T-helper 2 cell treated with Interferon-gamma antibody and Interleukin-4, amounts not matched to agents 100 ng/mL and 5 ng/mL, for 36 hours (primary cell): Measurements from ENCODE around the gene MPHOSPH10. TPM values are rescaled to one million over a fixed set of nuclear protein-coding genes. Genes with fewer than 3 reads are reported as not detected.

Experiments used
- intact Hi-C: fragments of 100-400 bp; cut with micrococcal nuclease; formaldehyde crosslinking; loops from one replicate; pipeline ENCODE4 v1.15.1; 2023
- total RNA-seq: library from RNA; stranded (reverse); gene quantifications from 2 replicates; pipeline ENCODE4 v1.2.3, GENCODE V29; 2022

The MPHOSPH10 gene
- total RNA-seq, 1 donor from 2014 or later: 43.1 TPM

DNA sequence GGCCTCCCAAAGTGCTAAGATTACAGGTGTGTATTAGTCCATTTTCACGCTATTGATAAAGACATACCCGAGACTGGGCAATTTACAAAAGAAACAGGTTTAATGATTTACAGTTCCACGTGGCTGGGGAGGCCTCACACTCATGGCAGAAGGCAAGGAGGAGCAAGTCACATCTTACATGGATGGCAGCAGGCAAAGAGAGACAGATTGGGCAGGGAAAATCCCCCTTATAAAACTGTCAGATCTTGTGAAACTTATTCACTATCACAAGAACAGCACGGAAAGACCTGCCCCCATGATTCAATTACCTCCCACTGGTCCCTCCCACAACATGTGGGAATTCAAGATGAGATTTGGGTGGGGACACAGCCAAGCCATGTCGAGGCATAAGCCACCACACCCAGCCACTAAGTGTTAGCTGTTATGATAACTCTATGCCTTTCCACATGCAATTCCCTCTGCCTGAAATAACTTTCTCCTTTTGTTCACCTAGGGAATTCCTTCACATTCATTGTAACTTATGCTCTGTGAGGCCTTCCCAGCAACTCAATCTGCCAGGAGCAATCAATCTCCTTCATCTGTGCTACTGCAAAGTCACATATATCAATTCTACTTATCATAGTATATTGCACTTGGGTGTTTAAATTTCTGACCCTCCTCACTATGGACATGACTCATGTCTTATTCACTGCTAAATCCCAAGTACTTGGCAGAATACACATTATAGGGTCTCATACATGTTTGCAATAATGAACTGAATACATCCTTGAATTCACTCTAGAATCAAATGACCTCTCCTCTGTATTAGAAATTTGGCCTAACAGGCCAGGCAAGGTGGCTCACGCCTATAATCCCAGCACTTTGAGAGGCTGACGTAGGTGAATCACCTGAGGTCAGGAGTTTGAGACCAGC lies 7.8 kb upstream of the MPHOSPH10 start:
- intact Hi-C loops: no loop called here

DNA sequence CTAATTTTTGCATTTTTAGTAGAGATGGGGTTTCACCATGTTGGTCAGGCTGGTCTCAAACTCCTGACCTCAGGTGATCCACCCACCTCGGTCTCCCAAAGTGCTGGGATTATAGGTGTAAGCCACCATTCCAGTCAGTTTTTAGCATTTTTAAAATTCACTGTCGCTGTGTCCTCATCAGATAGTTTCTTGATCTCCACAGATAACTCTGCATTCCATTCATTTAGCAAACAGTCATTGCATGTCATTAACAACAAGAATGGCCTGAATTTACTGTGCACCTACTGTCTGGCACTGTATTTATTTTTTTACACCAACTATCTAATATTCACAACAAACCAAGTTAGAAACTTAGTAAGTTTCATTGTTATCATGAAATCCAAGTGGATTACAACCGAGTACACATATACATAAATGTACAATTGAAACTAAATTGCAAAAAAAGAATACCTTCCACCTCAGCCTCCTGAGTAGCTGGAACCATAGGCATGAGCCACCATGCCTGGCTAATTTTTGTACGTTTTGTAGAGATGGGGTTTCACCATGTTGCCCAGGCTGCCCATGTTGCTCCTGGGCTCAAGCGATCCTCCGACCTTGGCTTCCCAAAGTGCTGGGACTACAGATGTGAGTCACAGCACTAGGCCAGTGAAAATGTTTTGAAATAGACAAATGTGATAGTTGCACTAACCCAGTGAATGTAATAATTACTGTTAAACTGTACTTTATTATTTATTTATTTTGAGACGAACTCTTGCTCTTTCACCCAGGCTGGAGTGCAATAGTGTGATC lies 4.7 kb upstream of the MPHOSPH10 start:
- intact Hi-C loops: no loop called here

DNA sequence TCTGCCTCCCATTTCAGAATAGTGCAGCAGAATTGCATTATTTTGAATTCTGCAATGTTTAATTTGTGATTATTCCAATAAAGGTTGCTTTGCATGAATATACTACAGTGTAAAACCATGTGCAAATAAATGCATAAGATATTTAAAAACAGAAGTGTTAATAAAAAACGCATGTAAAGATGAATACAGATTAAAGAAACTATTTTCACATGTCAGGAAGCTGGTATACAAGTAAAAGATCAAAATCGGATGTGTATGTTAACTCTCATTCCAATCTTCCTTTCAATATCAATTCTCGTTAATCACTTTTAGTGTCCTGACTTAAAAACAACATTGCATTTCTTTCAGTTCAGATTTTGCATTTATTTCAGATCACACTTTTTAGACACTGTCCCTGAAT lies 3.5 kb upstream of the MPHOSPH10 start:
- intact Hi-C loops: no loop called here

DNA sequence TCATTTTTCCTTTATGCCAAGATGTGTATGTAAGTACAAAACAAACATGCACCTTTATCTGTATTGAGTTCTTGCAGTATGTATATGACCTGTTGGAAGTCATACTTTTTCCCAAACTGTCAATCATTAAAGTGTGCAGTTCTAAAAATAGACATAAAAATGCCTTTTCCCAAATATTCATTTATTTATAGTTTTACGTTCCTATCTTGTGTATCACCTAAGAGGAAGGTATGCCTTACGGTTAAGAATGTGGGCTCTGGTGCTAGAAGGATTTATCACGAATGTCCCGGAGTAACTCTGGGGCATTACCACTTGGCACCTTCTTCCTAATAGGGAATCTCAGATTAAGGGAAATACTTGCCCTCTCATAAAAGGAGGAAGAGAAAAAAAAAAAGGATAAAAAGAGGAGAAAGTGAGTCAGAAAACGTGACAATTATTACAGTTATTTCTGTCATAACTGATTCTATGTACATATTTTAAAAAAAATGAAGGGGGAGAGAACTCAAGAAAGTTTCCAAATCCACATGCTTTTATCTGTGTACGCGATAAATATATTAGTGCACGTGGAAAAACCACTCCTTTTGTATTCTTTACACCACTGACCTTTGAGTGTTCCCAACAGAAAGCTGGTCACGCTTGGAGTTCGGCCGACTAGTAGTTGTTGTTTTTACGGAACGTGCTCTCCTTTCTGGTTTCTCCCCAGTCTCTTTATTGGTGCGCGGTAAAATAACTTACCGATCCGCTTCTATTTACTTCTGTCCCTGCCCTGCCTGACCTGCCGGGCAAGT lies 1.1 kb upstream of the MPHOSPH10 start:
- intact Hi-C loops: no loop called here

DNA sequence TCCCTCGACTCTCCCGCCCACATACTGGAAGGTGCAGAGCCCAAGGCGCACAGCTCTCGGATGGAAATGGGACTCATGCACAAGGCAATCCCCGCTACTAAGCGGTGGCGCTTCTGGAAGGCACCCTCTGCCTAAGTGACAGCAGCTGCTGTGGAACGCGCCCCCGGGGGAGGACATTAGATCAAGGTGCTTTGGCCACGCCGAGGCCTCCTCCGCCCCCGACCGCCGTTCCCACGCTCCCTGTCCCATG lies 607 bp upstream of the MPHOSPH10 start:
- intact Hi-C loops: loop anchor here (1.0 to 5.0 kb wide), 5 partner anchors 62 to 203 kb away; partner anchors contain the start of genes NAGK, PAIP2B and TEX261

DNA sequence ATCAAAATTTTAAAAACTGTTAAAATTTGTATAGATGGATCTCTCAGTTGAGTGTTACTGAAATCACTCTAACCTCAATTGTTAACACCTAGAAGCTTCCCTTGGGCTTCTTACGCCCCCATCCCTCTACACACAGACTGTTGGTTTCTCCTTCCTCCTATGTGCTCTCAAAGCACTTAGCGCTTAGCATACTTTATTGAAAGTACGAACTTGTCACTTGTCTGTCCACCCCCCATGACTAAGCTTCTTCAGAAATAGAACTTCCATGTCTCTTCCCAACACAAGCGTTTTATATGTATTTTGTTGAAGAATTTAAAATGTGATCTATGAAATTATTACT lies 441 bp downstream of the MPHOSPH10 start:
- intact Hi-C loops: loop anchor here (1.0 to 5.0 kb wide), 5 partner anchors 63 to 202 kb away; partner anchors contain the start of genes NAGK, PAIP2B and TEX261

DNA sequence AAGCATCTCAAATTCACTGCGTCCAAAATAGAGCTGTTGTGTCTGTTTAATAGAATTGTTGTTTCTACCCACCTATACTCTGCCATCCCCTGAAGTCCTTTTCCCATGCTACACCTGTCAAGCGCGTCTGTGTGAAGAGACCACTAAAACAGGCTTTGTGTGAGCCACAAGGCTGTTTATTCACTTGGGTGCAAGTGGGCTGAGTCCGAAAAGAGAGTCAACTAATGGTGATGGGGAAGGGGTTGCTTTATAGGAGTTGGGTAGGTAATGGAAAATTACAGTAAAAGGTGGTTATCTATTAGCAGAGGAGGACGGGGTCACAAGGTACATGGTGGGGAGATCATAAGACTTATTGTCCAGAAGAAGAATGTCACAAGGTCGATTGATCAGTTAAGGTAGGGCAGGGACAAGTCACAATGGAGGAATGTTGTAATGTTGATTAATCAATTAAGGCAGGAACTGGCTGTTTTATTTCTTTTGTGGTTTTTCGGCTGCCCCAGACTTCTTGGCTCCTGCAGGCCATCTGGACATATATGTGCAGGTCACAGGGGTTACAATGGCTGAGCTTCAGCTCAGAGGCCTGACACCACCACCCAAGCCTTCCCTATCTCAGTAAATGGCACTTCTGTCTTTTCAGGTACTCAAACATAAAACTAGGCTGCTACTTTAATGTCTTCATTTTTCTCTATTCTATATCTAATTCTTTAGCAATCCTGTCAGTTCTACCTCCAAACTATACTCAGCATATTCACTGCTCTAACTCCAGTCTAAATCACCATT lies 1.1 kb downstream of the MPHOSPH10 start:
- intact Hi-C loops: loop anchor here (2.0 to 5.0 kb wide), 2 partner anchors 146 to 201 kb away; no protein-coding TSS in a partner anchor

DNA sequence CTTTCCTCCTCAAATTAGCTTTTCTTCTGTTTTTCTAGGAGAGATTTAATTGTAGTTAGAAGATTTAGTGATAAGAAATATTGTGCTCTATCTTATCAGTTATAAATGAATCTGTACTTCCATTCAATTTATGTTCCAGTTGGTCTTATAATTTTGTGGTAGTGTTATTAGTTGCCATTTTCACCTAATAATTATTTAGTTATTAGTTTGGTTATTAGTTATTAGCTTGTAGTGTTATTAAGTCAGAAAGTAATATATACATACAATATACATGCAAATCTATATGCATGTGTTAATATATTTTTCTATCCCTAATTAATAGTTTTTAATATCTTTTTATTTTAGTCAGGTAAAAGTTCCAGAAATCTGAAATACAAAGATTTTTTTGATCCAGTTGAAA lies 3.2 kb downstream of the MPHOSPH10 start:
- intact Hi-C loops: loop anchor here (5.0 kb wide), 1 partner anchor 144 kb away; no protein-coding TSS in a partner anchor

DNA sequence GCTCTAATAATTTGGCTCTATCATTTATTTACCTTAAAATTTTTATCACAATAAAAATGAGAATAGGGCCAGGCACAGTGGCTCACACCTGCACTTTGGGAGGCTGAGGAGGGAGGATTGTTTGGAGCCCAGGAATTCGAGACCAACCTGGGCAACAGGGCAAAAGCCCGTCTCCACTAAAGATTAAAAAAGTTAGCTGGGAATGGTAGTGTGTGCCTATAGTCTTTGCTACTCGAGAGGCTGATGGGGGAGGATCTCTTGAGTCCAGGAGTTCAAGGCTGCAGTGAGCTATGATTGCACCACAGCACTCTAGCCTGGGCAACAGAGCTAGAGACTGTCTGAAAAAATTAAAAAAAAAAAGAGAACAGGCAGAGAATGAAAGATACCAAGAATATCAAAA lies 5.7 kb downstream of the MPHOSPH10 start:
- intact Hi-C loops: no loop called here

DNA sequence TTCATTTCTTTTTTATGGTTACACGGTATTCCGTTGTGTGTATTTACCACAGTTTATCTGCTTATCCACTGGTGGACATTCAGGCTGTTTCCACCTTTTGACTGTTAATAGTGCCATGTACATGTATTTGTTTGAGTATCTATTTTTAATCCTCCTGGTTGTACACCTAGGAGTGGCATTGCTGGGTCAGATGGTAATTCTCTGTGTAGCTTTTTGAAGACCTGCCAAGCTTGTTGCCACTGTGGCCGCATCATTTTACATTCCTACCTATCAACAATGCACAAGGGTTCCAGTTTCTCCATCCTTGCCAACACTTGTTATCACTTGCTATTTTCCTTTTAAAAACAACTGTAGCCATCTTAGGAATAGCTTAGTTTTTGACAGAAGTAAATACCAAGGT lies 13.3 kb downstream of the MPHOSPH10 start:
- intact Hi-C loops: no loop called here

DNA sequence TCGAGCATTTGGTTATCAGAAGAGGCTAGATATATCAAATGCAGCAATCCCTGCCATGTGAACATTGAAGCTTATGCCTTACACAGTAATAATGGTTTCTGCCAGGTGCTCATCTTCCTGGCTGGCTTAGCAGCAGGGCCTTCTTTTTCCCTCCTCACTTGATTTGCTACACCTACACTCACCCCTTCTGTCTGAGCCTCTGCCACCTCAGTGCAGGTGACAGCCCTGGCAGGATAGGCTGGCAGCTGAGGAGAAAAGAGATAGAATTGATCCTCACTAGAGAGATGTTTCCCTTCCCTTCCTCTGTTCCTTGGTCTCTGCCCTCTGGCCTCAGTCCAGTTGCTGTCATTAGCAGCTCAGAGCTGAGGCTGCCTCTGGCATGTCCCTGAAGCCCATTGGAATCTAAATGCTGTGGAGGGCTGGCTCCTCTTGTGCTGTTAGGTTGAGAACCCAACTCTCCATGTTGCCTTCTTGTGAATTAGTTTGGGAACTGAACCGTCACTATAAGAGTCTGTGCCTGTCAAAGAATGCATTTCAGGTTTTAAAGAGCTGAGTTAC lies 18.2 kb downstream of the MPHOSPH10 start:
- intact Hi-C loops: no loop called here

DNA sequence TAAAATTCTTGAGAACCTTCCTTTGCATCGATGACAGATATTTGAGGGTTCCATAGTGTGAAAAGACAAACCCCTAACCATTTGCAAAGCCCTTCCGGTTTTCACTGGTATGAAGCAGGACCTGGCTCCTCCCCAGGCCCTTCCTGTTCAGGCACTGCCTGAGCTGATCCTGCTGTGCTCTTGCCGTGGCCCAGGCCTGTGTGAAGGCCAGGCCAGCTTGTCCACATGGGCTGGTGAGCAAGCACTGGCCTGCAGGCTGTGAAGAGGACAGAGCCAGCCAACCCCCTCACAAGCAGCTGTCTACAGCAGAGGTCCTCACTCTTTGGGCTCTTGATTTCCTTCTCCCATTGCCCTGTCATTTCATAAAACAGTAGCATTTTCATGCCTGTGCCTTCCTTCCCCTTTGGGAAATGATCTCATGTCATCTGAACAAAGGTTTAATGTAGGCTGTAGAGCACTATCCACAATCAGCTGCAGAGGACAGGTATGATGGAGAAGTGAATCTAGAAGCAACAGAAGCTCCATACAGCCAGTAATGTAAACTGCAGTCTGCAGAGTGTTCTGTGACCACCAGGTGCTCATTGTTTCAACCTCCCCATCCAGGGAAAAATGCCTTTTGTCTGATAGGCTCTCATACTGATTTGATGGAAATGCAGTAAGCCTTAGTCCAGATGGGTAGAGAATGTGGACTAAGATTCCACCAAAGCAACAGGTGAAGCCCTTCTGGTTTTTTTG lies 19.8 kb downstream of the MPHOSPH10 start:
- intact Hi-C loops: no loop called here

DNA sequence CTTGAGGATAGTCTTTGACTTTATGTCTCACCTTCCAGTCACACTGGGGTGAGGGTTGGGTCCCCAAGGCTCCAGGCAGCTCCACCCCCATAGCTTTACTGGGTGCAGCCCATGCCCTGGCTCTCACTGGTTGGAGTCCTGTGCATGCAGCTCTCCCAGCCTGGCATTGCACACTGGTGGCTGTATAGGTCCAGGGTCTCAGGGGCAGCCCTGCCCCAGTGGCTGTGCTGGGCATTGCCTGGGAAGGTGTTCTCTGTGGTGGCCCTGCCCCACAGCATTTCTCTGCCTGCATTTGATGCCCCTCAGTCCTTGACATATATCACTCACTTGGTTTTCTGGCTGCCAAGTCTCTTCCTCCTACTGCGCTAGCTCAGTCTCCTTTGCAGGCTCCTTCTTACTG lies 21.2 kb downstream of the MPHOSPH10 start:
- intact Hi-C loops: no loop called here

DNA sequence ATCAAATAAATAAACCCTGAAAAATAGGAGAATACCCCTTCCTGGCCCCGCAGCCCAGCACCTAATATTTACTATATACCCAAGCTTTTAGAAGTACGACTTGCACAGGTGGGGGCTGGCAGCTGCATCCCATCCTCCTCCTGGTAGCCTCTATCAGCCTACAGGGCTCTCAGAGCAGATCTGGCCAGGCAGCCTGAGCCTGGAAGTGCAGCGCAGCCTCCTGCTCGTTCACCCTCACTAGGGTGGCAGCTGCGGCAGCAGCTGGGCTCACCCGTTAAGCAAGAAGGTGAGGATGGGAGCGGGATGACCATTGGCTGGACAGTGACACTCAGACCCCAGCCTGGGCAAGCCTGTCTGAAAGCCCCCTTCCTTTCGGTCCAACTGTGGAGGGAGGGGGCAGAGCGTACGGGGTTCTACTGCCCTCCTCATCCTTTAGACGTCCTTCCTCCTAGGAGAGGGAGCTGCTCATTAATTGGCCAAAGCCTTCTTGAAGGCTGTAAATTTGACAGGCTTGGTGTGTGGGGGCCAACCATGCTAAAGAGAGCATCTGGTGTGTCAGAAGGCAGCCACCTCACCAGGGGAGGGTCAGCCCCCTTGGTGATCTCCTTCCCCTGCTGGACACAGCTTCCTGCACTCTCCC lies 23.3 kb downstream of the MPHOSPH10 start:
- intact Hi-C loops: no loop called here

DNA sequence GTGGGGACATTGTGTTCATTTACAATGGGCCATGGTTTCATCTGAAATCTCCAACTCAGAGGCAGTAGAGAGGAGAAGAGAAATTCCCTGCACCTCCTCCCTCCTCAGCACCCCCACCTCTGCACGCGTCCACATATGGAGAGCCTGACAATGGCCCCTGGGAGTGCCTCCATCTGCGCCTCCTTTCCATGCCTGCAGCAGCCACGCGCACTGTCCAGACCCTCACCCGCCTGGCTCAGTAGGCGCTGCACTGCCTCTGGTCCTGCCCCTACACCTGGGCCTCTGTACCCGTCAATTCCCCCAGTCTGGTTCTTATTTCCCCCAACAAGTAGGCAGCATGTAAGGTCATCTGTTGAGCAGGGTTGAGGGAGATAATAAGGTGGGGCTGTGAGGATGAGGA lies 23.8 kb downstream of the MPHOSPH10 start:
- intact Hi-C loops: no loop called here

DNA sequence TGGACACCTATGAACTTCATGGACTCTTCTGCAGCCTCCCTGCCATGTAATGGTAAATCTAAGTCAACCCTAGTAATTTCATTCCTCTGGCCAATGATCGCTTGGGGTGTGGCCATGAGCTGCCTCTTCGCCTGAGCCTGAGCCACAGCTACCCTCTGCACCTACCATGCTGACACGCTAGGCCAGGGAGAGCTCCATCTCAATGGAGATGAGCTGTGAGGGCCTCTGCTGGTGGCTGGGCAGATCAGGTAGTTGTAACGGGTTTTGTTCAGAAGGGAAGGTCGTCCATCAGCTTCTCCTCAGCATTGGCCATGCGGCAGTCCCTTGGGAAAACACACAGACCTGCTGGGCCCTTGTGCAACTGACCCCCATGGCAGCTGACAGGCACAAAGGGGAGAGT lies 24.4 kb downstream of the MPHOSPH10 start:
- intact Hi-C loops: loop anchor here (5.0 kb wide), 1 partner anchor 358 kb away; no protein-coding TSS in a partner anchor

DNA sequence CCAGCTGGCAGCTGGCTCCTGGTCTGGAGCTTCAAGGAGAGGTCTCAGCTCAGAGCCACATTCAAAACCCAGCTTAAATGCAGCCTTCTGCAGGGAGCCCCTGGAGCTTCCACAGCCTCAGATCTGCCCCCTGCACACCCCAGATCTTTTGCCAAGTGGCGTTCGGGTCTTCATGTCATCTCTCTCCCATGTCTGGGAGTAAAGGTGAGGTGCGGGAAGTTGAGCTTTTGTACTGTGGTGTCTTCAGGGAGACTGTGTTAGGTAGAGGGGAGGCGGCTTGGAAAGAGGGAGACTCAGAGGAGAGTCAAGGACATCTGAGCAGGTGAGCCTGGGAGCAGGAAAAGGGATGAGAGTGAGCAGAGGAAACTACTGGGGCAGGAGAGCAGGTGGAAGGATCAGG lies 25.4 kb downstream of the MPHOSPH10 start:
- intact Hi-C loops: loop anchor here (5.0 kb wide), 1 partner anchor 356 kb away; no protein-coding TSS in a partner anchor

DNA sequence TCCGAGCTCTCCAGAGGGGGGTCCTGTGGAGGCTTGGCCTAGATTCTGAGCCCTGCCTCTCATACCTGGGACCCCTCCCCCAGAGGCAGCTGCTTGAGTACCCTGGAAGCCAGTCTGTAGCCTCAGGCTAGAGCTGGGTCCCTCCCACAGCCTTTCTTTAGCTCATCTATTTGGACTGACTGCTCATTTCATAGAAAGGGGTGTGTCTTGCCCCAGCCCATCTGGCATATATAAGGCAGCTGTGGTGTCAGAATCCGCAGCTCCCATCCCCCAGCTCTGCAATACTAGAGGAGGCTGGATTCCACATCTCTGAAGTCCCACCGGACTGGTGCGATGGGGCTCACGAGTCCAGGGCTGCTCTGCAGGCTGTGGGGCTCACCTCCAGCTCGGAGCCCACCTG lies 26.1 kb downstream of the MPHOSPH10 start:
- intact Hi-C loops: loop anchor here (5.0 kb wide), 1 partner anchor 356 kb away; no protein-coding TSS in a partner anchor

DNA sequence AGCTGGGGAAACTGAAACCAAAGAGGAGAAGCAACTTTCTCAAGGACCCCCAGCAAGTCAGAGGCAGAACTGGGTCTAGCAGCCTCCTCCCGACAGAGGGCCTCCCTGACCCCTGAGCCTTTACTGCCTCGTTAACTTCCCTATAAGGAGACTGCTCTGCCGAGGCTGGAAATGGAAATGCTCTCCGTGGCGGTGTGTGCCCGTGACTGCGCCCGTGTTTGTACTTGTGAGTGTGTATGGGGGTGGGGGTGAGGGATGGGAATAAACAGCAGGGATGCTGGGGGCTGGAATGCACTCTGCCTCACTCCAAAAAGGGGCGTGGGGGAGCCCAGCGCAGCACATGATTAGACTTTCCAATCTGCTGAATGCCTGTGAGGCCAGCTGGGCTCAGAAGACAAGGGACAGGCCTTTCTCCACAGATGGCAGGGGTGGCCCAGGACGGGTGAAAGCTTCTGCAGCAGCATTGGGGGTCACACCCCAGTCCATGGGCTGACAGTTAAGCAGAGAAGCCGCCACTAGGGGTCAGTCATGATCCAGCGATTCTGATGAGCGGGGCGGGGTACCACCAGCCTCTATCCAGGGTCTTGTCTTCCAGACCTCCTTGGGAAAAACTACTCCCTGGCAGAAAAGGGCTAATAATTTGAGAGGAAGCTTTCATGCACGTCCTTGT lies 26.8 kb downstream of the MPHOSPH10 start:
- intact Hi-C loops: loop anchor here (5.0 kb wide), 1 partner anchor 355 kb away; no protein-coding TSS in a partner anchor
